Stomach (tissue), 4 donors: ENCODE results near the gene RCL1.

Experiments used
- CTCF ChIP-seq, 7 experiments: fragments of 450-650 bp in 4 of 7; fragments of 200-600 bp in 3 of 7; sonication (generic) in 3 of 7; IDR thresholded peaks; one replicate each; pipeline ENCODE4 v1.5.1; 2016 to 2019; ENCODE audit warnings: antibody characterized with exemption in 7 of 7, control low read depth in 2 of 7, mild to moderate bottlenecking in 1 of 7
- POLR2A ChIP-seq, 4 donors: fragments of 450-650 bp; IDR thresholded peaks; one replicate each; pipeline ENCODE4 v1.6.1; 2016; ENCODE audit warnings: antibody characterized with exemption in 4 of 4, control low read depth in 2 of 4, mild to moderate bottlenecking in 1 of 4, moderate library complexity in 1 of 4

GRCh38 chr9:4842213-4842612, 49.5 kb downstream of the RCL1 start:
- TF ChIP-seq CTCF (IDR thresholded peaks at IDR 0.05) (no peak), POLR2A (IDR thresholded peaks at IDR 0.05) (no peak)
